B cell (primary cell): ENCODE measurements around the gene ATAD3A. TPM values are rescaled to one million over a fixed set of nuclear protein-coding genes. Genes with fewer than 3 reads are reported as not detected.
"Not testable (repeated sequence)": the region's sequence is repeated elsewhere in the genome, so short reads cannot be mapped to it uniquely, and the experiment has no call there.

Source experiments
- ATAC-seq: fragments of 200-7000 bp; cut with Tn5 transposase; one replicate; pipeline ENCODE4 v1.10.0; 2021; ENCODE audit warnings: low read depth, mild to moderate bottlenecking, moderate number of reproducible peaks, moderate library complexity
- CTCF ChIA-PET: fragments of 350-600 bp; sonication (Branson Sonifier 250); formaldehyde crosslinking; loops from one replicate; lab custom pipeline; 2021; ENCODE audit warnings: antibody characterized with exemption, inconsistent platforms; lab: Charles Lee
- POLR2A ChIA-PET: fragments of 350-600 bp; sonication (Branson Sonifier 250); formaldehyde crosslinking; loops from one replicate; lab custom pipeline; 2021; ENCODE audit warnings: antibody characterized with exemption; lab: Charles Lee
- DNase-seq: peaks from one replicate; pipeline ENCODE4 v3.0.0; 2013
- H2AFZ ChIP-seq: 2 replicates; pipeline ENCODE4 v1.6.1; 2012; ENCODE audit warnings: mild to moderate bottlenecking, low read depth, low read length; ENCODE audit not compliant: insufficient read depth, poor library complexity, severe bottlenecking
- H3K27ac ChIP-seq, 2 donors: 1 replicate in 1 of 2; 2 replicates in 1 of 2; pipeline ENCODE4 v1.5.1; 2012 to 2013; ENCODE audit warnings: low read length in 2 of 2, mild to moderate bottlenecking in 2 of 2, moderate library complexity in 1 of 2
- H3K27me3 ChIP-seq, 4 experiments: fragments of 200-600 bp in 1 of 4; sonication (generic) in 1 of 4; replicated peaks in 1 of 4; 1 replicate in 2 of 4; 2 replicates in 2 of 4; pipeline versions ENCODE4 v1.6.1 to v1.7.0; 2013 to 2016; ENCODE audit warnings: low read length in 3 of 4, mild to moderate bottlenecking in 2 of 4, mixed read lengths in 1 of 4, moderate library complexity in 1 of 4; ENCODE audit not compliant: insufficient read depth in 4 of 4, control insufficient read depth in 3 of 4; ENCODE audit errors: control extremely low read depth in 1 of 4
- H3K36me3 ChIP-seq, 2 experiments: replicated peaks in 1 of 2; 1 replicate in 1 of 2; 2 replicates in 1 of 2; pipeline versions ENCODE4 v1.6.1 to v1.7.1; 2013; ENCODE audit warnings: low read length in 1 of 2; ENCODE audit not compliant: insufficient read depth in 2 of 2, control insufficient read depth in 1 of 2; ENCODE audit errors: control extremely low read depth in 1 of 2, extremely low read depth in 1 of 2
- H3K4me1 ChIP-seq, 2 donors: fragments of 200-600 bp in 1 of 2; sonication (generic) in 1 of 2; 1 replicate in 1 of 2; 2 replicates in 1 of 2; pipeline versions ENCODE4 v1.5.1 to v1.6.1; 2013 to 2017; ENCODE audit warnings: low read length in 2 of 2; ENCODE audit not compliant: control insufficient read depth in 2 of 2, insufficient read depth in 2 of 2
- H3K4me2 ChIP-seq: replicated peaks from 2 replicates; pipeline ENCODE3; 2012; ENCODE audit warnings: mild to moderate bottlenecking, low read depth, low read length; ENCODE audit not compliant: poor library complexity, severe bottlenecking
- H3K4me3 ChIP-seq, 5 experiments: fragments of 200-600 bp in 1 of 5; sonication (generic) in 1 of 5; 1 replicate in 3 of 5; 2 replicates in 2 of 5; pipeline versions ENCODE4 v1.5.1 to v1.7.0; 2011 to 2016; ENCODE audit warnings: low read length in 4 of 5, mild to moderate bottlenecking in 4 of 5, low read depth in 2 of 5, control low read depth in 1 of 5, moderate library complexity in 1 of 5; ENCODE audit not compliant: insufficient read depth in 1 of 5; ENCODE audit errors: control extremely low read depth in 1 of 5, extremely low read depth in 1 of 5
- H3K79me2 ChIP-seq: fragments of 200-600 bp; sonication (generic); one replicate; pipeline ENCODE4 v1.6.0; 2016; ENCODE audit warnings: low read length; ENCODE audit not compliant: control insufficient read depth, insufficient read depth
- H3K9ac ChIP-seq: fragments of 200-600 bp; sonication (generic); 2 replicates; pipeline ENCODE4 v1.6.1; 2017; ENCODE audit warnings: mild to moderate bottlenecking, low read length, moderate library complexity
- H3K9me3 ChIP-seq, 3 donors: one replicate each; pipeline versions ENCODE4 v1.6.1 to v1.7.1; 2013; ENCODE audit warnings: low read length in 2 of 3; ENCODE audit not compliant: control insufficient read depth in 2 of 3, insufficient read depth in 1 of 3; ENCODE audit errors: control extremely low read depth in 1 of 3
- H4K20me1 ChIP-seq: 2 replicates; pipeline ENCODE4 v1.6.0; 2012; ENCODE audit warnings: mild to moderate bottlenecking, low read length; ENCODE audit not compliant: insufficient read depth, control insufficient read depth, poor library complexity, severe bottlenecking
- H3K27ac Mint-ChIP-seq: one replicate; pipeline ENCODE4 v1.8.0; 2021; ENCODE audit warnings: mixed read lengths
- H3K27me3 Mint-ChIP-seq: one replicate; pipeline ENCODE4 v1.8.0; 2021; ENCODE audit warnings: mixed read lengths
- H3K4me1 Mint-ChIP-seq: one replicate; pipeline ENCODE4 v1.8.0; 2021; ENCODE audit warnings: mixed read lengths
- H3K4me3 Mint-ChIP-seq: one replicate; pipeline ENCODE4 v1.8.0; 2021; ENCODE audit warnings: mixed read lengths
- H3K9me3 Mint-ChIP-seq: one replicate; pipeline ENCODE4 v1.8.0; 2022; ENCODE audit warnings: mixed read lengths; ENCODE audit not compliant: insufficient read depth
- CTCF ChIP-seq: fragments of 200-600 bp; IDR thresholded peaks from one replicate; pipeline ENCODE4 v1.8.0; 2022; ENCODE audit warnings: antibody characterized with exemption, mild to moderate bottlenecking
- EZH2 ChIP-seq: IDR thresholded peaks from 2 replicates; pipeline ENCODE4 v1.6.1; 2012; ENCODE audit warnings: borderline replicate concordance, low read depth, mild to moderate bottlenecking, moderate library complexity, low read length; ENCODE audit not compliant: insufficient read depth, poor library complexity, severe bottlenecking
- WGBS: methylation state at CpG from one replicate; pipeline ENCODE4 v1.1.5; 2013; ENCODE audit warnings: missing lambda C conversion rate; ENCODE audit not compliant: insufficient coverage; 5-methylcytosine and 5-hydroxymethylcytosine counted together
- intact Hi-C: fragments of 100-400 bp; cut with micrococcal nuclease; formaldehyde crosslinking; loops from one replicate; pipeline ENCODE4 v1.10.0; 2022
- polyA plus RNA-seq: library from polyadenylated mRNA; depleted of rRNA; stranded (reverse); fragments of >200 nt; gene quantifications from 2 replicates; pipeline ENCODE4 v1.2.3, GENCODE V29; 2012
- total RNA-seq, 2 donors: library from RNA; stranded (reverse); fragments of 120-200 nt in 1 of 2; gene quantifications; 1 replicate in 1 of 2; 2 replicates in 1 of 2; pipeline versions ENCODE4 v1.2.3 to v1.2.4, GENCODE V29; 2013 to 2022

The ATAD3A gene
- total and polyA plus RNA-seq, 2 donors (not counting 1 experiment from before 2014, with no cell fraction given) = 17.5 to 17.8 TPM

- H3K27ac ChIP-seq, H3K4me3 Mint-ChIP-seq, H3K4me3 ChIP-seq, H3K27me3 Mint-ChIP-seq, POLR2A ChIA-PET, H4K20me1 ChIP-seq, CTCF ChIA-PET, ATAC-seq, DNase-seq, H3K9ac ChIP-seq, H2AFZ ChIP-seq, H3K9me3 ChIP-seq, H3K4me2 ChIP-seq, H3K36me3 ChIP-seq, H3K27ac Mint-ChIP-seq, intact Hi-C loops, H3K9me3 Mint-ChIP-seq, H3K27me3 ChIP-seq, H3K79me2 ChIP-seq: not testable (repeated sequence)
- WGBS = 72% methylated on average over 11 of the region's 44 CpGs
- H3K4me1 ChIP-seq = peaks cover 13% of the 10 kb centered on the region in 2 donors
- peaks cover 22% of the 10 kb centered on the region for H3K4me1 Mint-ChIP-seq
Observed at GRCh38 chr1:1468196-1468985, 43.6 kb upstream of the ATAD3A start.

GRCh38 chr1:1470626-1471388, 41.2 kb upstream of the ATAD3A start:
- H3K27me3 Mint-ChIP-seq = no peaks in the 10 kb centered on the region
- CTCF ChIA-PET = no interaction called here
- peak overlapping the region; percentile 66 for H3K9ac ChIP-seq
- peaks cover 22% of the 10 kb centered on the region for H3K79me2 ChIP-seq
- no peaks in the 10 kb centered on the region for H3K27me3 ChIP-seq
- TF ChIP-seq CTCF = no peak
- TF ChIP-seq EZH2 = no peak
- WGBS = 39% methylated on average over 13 of the region's 16 CpGs
- H3K9me3 ChIP-seq = no peaks in the 10 kb centered on the region
- peak overlapping the region; percentile 63 to 73 for H3K27ac ChIP-seq
- ATAC-seq (peak; percentile 6), DNase-seq (no peak)
- no peaks in the 10 kb centered on the region for H3K36me3 ChIP-seq
- peak overlapping the region; percentile 74 to 89 (median 84) for H3K4me3 ChIP-seq
- peaks cover 23% of the 10 kb centered on the region for H3K4me1 Mint-ChIP-seq
- H3K9me3 Mint-ChIP-seq = no peaks in the 10 kb centered on the region
- H3K4me2 ChIP-seq = peak overlapping the region; percentile 76
- peak overlapping the region; percentile 76 for H2AFZ ChIP-seq
- intact Hi-C loops = loop anchor here (1.0 to 2.0 kb wide), 5 partner anchors 34 to 103 kb away; partner anchors contain the start of genes MRPL20 and SSU72
- POLR2A ChIA-PET = no interaction called here
- peak overlapping the region; percentile 84 for H3K27ac Mint-ChIP-seq
- peaks cover 11% of the 10 kb centered on the region for H4K20me1 ChIP-seq
- H3K4me3 Mint-ChIP-seq = peak overlapping the region; percentile 87
- H3K4me1 ChIP-seq = peaks cover 13% of the 10 kb centered on the region in 2 donors
